Esophagus (tissue), 2 donors: ENCODE results near the gene PDE1A. TPM values are rescaled to one million over a fixed set of nuclear protein-coding genes. Genes with fewer than 3 reads are reported as not detected.

ENCODE experiments used
- H3K27ac ChIP-seq, 2 donors: one replicate each; pipeline ENCODE4 v1.5.1; 2013; ENCODE audit warnings: low read depth in 2 of 2, mild to moderate bottlenecking in 2 of 2, inconsistent platforms in 1 of 2, low read length in 1 of 2, moderate library complexity in 1 of 2
- H3K27me3 ChIP-seq, 2 donors: one replicate each; pipeline ENCODE4 v1.6.1; 2013; ENCODE audit warnings: low read length in 2 of 2, control low read depth in 1 of 2, mild to moderate bottlenecking in 1 of 2; ENCODE audit not compliant: insufficient read depth in 2 of 2, control insufficient read depth in 1 of 2
- H3K36me3 ChIP-seq, 2 donors: one replicate each; pipeline ENCODE4 v1.6.1; 2013; ENCODE audit warnings: low read length in 1 of 2; ENCODE audit not compliant: control insufficient read depth in 2 of 2, insufficient read depth in 2 of 2
- H3K4me1 ChIP-seq, 2 donors: one replicate each; pipeline ENCODE4 v1.6.1; 2013; ENCODE audit warnings: low read length in 1 of 2; ENCODE audit not compliant: control insufficient read depth in 2 of 2, insufficient read depth in 2 of 2
- H3K4me3 ChIP-seq, 2 donors: one replicate each; pipeline ENCODE4 v1.5.1; 2013; ENCODE audit warnings: low read length in 2 of 2, mild to moderate bottlenecking in 2 of 2, low read depth in 1 of 2, moderate library complexity in 1 of 2
- H3K9me3 ChIP-seq, 2 donors: one replicate each; pipeline ENCODE4 v1.6.1; 2013; ENCODE audit warnings: mild to moderate bottlenecking in 2 of 2, low read depth in 1 of 2, low read length in 1 of 2, moderate library complexity in 1 of 2; ENCODE audit not compliant: control insufficient read depth in 2 of 2, insufficient read depth in 1 of 2
- WGBS, 2 donors: extraction: QIAGEN DNeasy Blood & Tissue Kit; methylation state at CpG; one replicate each; pipeline ENCODE4 v1.1.7; 2013; 5-methylcytosine and 5-hydroxymethylcytosine counted together
- polyA plus RNA-seq, 2 donors: library from polyadenylated mRNA; stranded (reverse); fragments of 200-250 nt; gene quantifications; one replicate each; pipeline ENCODE4 v1.2.3, GENCODE V29; 2013
- donor health status: healthy with polysubstance abuse.
- donor health status: Bipolar disorder and iron deficiency.

PDE1A gene
- polyA plus RNA-seq, 2 donors: 0.94 to 0.96 TPM

DNA sequence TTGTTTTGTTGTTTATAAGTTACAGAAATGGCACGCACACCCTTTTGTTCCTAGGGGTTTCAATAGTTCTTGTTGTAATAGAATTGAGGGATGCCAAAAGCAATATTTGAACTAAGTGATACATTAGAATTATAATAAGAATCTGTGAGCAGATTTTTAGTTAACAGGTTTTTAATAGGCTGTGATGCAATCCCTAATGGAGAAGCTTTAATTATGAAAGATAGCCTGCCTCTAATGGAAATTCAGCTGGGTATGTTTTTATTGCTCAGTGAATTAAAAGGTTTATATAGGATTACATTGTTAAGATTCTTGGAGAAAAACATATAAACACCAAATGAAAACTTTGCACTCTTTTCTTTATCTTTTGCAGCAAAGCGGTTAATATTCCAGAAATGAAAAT lies 310.1 kb downstream of the PDE1A start:
- H3K4me1 ChIP-seq: no peaks in the 10 kb centered on the region
- no peaks in the 10 kb centered on the region for H3K27me3 ChIP-seq
- no peak overlapping the region for H3K4me3 ChIP-seq
- no peaks in the 10 kb centered on the region for H3K9me3 ChIP-seq
- H3K27ac ChIP-seq: no peak overlapping the region
- 82 to 84% methylated on average over 2 of the region's 2 CpGs for WGBS, 2 donors
- no peaks in the 10 kb centered on the region for H3K36me3 ChIP-seq

- no peaks in the 10 kb centered on the region for H3K4me1 ChIP-seq
- H3K36me3 ChIP-seq: no peaks in the 10 kb centered on the region
- H3K27ac ChIP-seq: no peak overlapping the region
- H3K27me3 ChIP-seq: no peaks in the 10 kb centered on the region
- no peaks in the 10 kb centered on the region for H3K9me3 ChIP-seq
- H3K4me3 ChIP-seq: no peak overlapping the region
Measured at GRCh38 chr2:182115258-182115657, 311.6 kb downstream of the PDE1A start.

DNA sequence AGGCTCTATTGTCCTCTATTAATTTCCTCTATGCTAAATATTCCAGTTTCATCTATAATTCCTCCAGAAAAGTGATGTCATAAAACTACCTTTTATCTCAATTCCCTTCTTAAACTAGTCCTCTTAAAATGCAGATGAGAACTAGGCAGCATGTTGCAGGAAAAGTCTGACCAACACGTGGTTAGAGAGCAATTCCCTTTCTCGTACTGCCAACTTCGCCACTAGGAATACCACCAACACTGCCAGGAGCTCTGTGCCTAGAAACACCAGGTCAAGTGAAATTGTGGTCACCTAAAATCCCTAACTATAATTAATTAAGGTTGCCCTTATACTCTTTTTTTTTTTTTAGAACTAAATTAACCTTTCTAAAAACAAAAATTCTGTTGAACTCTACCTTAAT lies 313.5 kb downstream of the PDE1A start:
- H3K27ac ChIP-seq: no peak overlapping the region
- no peaks in the 10 kb centered on the region for H3K27me3 ChIP-seq
- no peaks in the 10 kb centered on the region for H3K36me3 ChIP-seq
- H3K4me3 ChIP-seq: no peak overlapping the region
- no peaks in the 10 kb centered on the region for H3K4me1 ChIP-seq
- WGBS, 2 donors: 76 to 79% methylated on average over 3 of the region's 3 CpGs
- no peaks in the 10 kb centered on the region for H3K9me3 ChIP-seq

- WGBS, 2 donors: 74 to 76% methylated on average over 1 of the region's 1 CpG
Measured at GRCh38 chr2:182110347-182110746, 316.5 kb downstream of the PDE1A start.

GRCh38 chr2:182103526-182103925 lies 323.3 kb downstream of the PDE1A start:
- Histone ChIP-seq H3K4me3 (no peak overlapping the region), H3K27me3 (no peaks in the 10 kb centered on the region), H3K9me3 (peaks cover 0 to 7% of the 10 kb centered on the region in 2 donors), H3K4me1 (no peaks in the 10 kb centered on the region), H3K36me3 (no peaks in the 10 kb centered on the region), H3K27ac (no peak overlapping the region)
- WGBS, 2 donors: 79 to 81% methylated on average over 5 of the region's 5 CpGs

More at GRCh38 chr2:182110347-182110746, 316.5 kb downstream of the PDE1A start:
- Histone ChIP-seq H3K27me3 (no peaks in the 10 kb centered on the region), H3K4me3 (no peak overlapping the region), H3K36me3 (no peaks in the 10 kb centered on the region), H3K27ac (no peak overlapping the region), H3K9me3 (peaks cover 0 to 7% of the 10 kb centered on the region in 2 donors), H3K4me1 (no peaks in the 10 kb centered on the region)

DNA sequence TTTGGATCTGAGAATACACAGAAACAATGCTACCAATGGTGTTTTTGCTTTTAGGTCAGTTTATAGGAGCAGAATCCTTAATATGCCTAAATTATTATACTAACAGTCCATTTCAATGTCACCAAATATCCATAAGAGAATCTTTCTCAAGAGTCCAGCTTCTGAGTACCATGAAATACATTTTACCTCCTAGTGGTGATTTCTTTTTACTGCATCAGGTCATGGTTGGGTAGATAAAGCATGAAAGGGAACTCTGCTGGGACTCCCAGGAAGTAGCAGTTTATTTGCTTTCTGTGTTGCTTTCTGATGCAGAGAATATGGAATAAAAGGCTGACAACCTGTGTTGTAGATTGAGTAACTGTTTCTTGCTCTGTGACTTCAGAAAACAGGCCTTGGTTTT lies 325.6 kb downstream of the PDE1A start:
- Histone ChIP-seq H3K27ac (no peak overlapping the region), H3K4me1 (no peaks in the 10 kb centered on the region)

DNA sequence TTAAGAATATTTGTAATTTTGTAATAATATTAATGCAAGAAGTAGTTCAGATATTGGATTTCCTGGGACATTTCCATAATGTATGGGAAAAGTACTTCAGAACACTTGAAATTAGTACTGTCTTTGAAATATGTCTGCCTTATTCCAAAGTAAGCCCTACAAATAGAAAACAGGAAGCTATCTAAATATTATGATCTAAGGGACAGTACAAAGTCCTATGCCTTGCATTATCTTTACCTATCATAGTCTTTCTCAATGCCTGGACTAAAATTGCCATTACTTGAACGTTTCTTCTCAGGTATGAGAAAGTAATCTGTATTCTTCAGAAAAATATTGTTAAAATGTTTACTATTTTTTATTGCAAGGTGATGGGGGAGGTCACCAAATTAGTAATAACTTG lies 328.2 kb downstream of the PDE1A start:
- no peaks in the 10 kb centered on the region for H3K9me3 ChIP-seq
- no peaks in the 10 kb centered on the region for H3K27me3 ChIP-seq
- WGBS, 2 donors: 72 to 85% methylated on average over 1 of the region's 1 CpG
- H3K36me3 ChIP-seq: no peaks in the 10 kb centered on the region
- H3K4me3 ChIP-seq: no peak overlapping the region
- H3K27ac ChIP-seq: no peak overlapping the region
- H3K4me1 ChIP-seq: no peaks in the 10 kb centered on the region

More for the DNA sequence above, 325.6 kb downstream of the PDE1A start:
- H3K9me3 ChIP-seq: peaks cover 0 to 2% of the 10 kb centered on the region in 2 donors
- no peak overlapping the region for H3K4me3 ChIP-seq
- no peaks in the 10 kb centered on the region for H3K36me3 ChIP-seq
- no peaks in the 10 kb centered on the region for H3K27me3 ChIP-seq

DNA sequence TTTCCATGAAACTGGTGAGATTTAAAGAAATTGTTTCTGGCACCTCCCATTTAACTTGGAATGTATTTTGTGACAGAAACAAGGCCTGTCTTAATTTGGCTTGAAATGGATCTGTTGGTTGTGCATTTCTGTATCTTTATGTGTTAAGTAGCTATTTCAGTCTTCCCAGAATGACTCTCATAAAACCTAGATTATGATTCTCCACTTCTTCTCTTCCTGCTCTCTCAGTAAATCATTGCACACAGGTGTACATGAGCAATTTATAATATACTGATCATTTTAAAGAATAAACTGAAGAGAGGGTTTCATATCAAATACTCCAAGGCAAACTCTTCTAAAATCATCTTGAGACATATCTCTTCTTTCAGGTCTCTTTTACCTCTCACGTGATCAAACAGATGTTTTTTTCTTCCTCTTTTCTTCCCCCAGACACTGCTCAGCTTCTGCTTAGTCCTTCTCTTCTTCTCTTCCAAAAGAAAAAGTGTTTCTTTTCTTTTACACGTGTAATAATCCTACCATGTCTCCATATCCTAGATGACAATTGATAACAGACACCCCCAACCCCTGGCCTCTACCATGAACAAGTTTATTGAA lies 329.2 kb downstream of the PDE1A start:
- Histone ChIP-seq H3K4me3 (no peak overlapping the region), H3K4me1 (no peaks in the 10 kb centered on the region), H3K27ac (no peak overlapping the region), H3K36me3 (no peaks in the 10 kb centered on the region), H3K27me3 (no peaks in the 10 kb centered on the region), H3K9me3 (peaks cover 0 to 2% of the 10 kb centered on the region in 2 donors)
- 57 to 59% methylated on average over 2 of the region's 2 CpGs for WGBS, 2 donors

- Histone ChIP-seq H3K9me3 (peaks cover 0 to 3% of the 10 kb centered on the region in 2 donors), H3K4me1 (no peaks in the 10 kb centered on the region), H3K27ac (no peak overlapping the region), H3K36me3 (no peaks in the 10 kb centered on the region), H3K27me3 (no peaks in the 10 kb centered on the region), H3K4me3 (no peak overlapping the region)
- WGBS, 2 donors: 59% methylated on average over 3 of the region's 3 CpGs
Measured at GRCh38 chr2:182090486-182090885, 336.4 kb downstream of the PDE1A start.
